HCT116 (cell line): ENCODE results near the gene AMBP.

Experiments
- CBX3 ChIP-seq: IDR thresholded peaks from 2 replicates; pipeline ENCODE4 v1.6.1; 2012; ENCODE audit warnings: low read depth
- ELF1 ChIP-seq: IDR thresholded peaks from 2 replicates; pipeline ENCODE4 v1.6.1; 2012; ENCODE audit warnings: low read depth, borderline replicate concordance
- EZH2 ChIP-seq: fragments of 200-600 bp; sonication (generic); IDR thresholded peaks from 2 replicates; pipeline ENCODE4 v1.6.1; 2017; ENCODE audit warnings: antibody characterized with exemption, mixed run types
- EZH2phosphoT487 ChIP-seq: fragments of 200-600 bp; IDR thresholded peaks from 2 replicates; pipeline ENCODE4 v1.6.1; 2018; ENCODE audit warnings: antibody characterized with exemption, borderline replicate concordance
- JUND ChIP-seq: IDR thresholded peaks from 2 replicates; pipeline ENCODE4 v1.6.1; 2012
- POLR2A ChIP-seq: IDR thresholded peaks from 2 replicates; pipeline ENCODE4 v1.7.0; 2011; ENCODE audit warnings: borderline replicate concordance; ENCODE audit not compliant: insufficient read depth, insufficient read length; ENCODE audit errors: extremely low read depth
- POLR2AphosphoS5 ChIP-seq: IDR thresholded peaks from 2 replicates; pipeline ENCODE4 v1.6.1; 2011; ENCODE audit warnings: mild to moderate bottlenecking, low read depth, low read length, moderate library complexity
- SIN3A ChIP-seq: IDR thresholded peaks from 2 replicates; pipeline ENCODE4 v1.6.1; 2012; ENCODE audit warnings: low read depth
- SP1 ChIP-seq: IDR thresholded peaks from 2 replicates; pipeline ENCODE4 v1.6.1; 2012; ENCODE audit warnings: low read depth
- ZFX ChIP-seq: fragments of 450-650 bp; IDR thresholded peaks from 2 replicates; pipeline ENCODE4 v1.6.1; 2017
- TF ChIP-seq, protein P1 (sequence below), 3 experiments: fragments of 200-600 bp in 1 of 3; sonication (generic) in 1 of 3; IDR thresholded peaks in 2 of 3; conservative IDR thresholded peaks in 1 of 3; 2 replicates each; pipeline ENCODE4 v1.5.1; 2012 to 2017; ENCODE audit warnings: low read depth in 2 of 3, low read length in 2 of 3, antibody characterized with exemption in 1 of 3, borderline replicate concordance in 1 of 3, control low read depth in 1 of 3, mild to moderate bottlenecking in 1 of 3, mixed read lengths in 1 of 3, mixed run types in 1 of 3, moderate library complexity in 1 of 3; ENCODE audit not compliant: insufficient read depth in 1 of 3
- TF ChIP-seq, protein P2 (sequence below): IDR thresholded peaks from 2 replicates; pipeline ENCODE4 v1.6.1; 2012
- TF ChIP-seq, protein P3 (sequence below): IDR thresholded peaks from 2 replicates; pipeline ENCODE4 v1.6.1; 2012
- TF ChIP-seq, protein P4 (sequence below): IDR thresholded peaks from 2 replicates; pipeline ENCODE4 v1.6.1; 2012; ENCODE audit warnings: low read depth

DNA sequence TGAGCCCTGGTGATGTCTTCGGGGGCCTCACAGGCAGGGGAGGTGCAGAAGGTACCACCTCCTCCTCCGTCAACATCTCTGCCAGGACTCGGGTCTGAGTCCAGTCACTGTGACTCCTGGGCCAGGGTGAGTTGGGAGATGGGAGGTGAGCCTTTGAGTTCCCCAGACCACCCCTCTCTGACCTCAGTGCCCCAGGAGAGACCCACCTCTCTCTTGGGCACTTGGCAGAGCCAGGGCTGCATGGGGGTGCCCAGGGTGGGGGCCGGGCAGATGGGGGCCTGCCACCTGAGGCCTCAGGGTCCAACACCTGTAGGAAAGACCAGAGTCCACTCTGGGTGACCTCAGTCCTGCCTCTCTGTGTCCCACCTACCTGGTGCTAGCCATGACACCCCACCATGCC is 14.2 kb upstream of the AMBP start:
- TF ChIP-seq, protein P1, sequence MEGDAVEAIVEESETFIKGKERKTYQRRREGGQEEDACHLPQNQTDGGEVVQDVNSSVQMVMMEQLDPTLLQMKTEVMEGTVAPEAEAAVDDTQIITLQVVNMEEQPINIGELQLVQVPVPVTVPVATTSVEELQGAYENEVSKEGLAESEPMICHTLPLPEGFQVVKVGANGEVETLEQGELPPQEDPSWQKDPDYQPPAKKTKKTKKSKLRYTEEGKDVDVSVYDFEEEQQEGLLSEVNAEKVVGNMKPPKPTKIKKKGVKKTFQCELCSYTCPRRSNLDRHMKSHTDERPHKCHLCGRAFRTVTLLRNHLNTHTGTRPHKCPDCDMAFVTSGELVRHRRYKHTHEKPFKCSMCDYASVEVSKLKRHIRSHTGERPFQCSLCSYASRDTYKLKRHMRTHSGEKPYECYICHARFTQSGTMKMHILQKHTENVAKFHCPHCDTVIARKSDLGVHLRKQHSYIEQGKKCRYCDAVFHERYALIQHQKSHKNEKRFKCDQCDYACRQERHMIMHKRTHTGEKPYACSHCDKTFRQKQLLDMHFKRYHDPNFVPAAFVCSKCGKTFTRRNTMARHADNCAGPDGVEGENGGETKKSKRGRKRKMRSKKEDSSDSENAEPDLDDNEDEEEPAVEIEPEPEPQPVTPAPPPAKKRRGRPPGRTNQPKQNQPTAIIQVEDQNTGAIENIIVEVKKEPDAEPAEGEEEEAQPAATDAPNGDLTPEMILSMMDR (IDR thresholded peaks at IDR 0.05 in 2 of 3, conservative IDR thresholded peaks at IDR 0.05 in 1 of 3; ENCODE audit: borderline replicate concordance in 1 of 3, insufficient read depth in 1 of 3, low read depth in 2 of 3, low read length in 2 of 3) = no peak
- TF ChIP-seq, protein P2, sequence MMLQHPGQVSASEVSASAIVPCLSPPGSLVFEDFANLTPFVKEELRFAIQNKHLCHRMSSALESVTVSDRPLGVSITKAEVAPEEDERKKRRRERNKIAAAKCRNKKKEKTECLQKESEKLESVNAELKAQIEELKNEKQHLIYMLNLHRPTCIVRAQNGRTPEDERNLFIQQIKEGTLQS = no peak
- TF ChIP-seq JUND (no peak), ELF1 (no peak), POLR2AphosphoS5 (no peak), POLR2A (no peak), EZH2phosphoT487 (no peak), EZH2 (no peak), SP1 (no peak), SIN3A (no peak), ZFX (no peak), CBX3 (no peak)
- TF ChIP-seq, protein P3, sequence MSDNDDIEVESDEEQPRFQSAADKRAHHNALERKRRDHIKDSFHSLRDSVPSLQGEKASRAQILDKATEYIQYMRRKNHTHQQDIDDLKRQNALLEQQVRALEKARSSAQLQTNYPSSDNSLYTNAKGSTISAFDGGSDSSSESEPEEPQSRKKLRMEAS = no peak
- TF ChIP-seq, protein P4, sequence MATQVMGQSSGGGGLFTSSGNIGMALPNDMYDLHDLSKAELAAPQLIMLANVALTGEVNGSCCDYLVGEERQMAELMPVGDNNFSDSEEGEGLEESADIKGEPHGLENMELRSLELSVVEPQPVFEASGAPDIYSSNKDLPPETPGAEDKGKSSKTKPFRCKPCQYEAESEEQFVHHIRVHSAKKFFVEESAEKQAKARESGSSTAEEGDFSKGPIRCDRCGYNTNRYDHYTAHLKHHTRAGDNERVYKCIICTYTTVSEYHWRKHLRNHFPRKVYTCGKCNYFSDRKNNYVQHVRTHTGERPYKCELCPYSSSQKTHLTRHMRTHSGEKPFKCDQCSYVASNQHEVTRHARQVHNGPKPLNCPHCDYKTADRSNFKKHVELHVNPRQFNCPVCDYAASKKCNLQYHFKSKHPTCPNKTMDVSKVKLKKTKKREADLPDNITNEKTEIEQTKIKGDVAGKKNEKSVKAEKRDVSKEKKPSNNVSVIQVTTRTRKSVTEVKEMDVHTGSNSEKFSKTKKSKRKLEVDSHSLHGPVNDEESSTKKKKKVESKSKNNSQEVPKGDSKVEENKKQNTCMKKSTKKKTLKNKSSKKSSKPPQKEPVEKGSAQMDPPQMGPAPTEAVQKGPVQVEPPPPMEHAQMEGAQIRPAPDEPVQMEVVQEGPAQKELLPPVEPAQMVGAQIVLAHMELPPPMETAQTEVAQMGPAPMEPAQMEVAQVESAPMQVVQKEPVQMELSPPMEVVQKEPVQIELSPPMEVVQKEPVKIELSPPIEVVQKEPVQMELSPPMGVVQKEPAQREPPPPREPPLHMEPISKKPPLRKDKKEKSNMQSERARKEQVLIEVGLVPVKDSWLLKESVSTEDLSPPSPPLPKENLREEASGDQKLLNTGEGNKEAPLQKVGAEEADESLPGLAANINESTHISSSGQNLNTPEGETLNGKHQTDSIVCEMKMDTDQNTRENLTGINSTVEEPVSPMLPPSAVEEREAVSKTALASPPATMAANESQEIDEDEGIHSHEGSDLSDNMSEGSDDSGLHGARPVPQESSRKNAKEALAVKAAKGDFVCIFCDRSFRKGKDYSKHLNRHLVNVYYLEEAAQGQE = no peak
